HL-60 (cell line): ENCODE results near the gene UGDH.

Experiments
- CTCF ChIP-seq: IDR thresholded peaks from one replicate; pipeline ENCODE4 v1.5.1; 2011; ENCODE audit warnings: low read length, control low read depth, inconsistent platforms; ENCODE audit not compliant: insufficient read depth
- GABPA ChIP-seq: IDR thresholded peaks from 2 replicates; pipeline ENCODE4 v1.6.1; 2012; ENCODE audit warnings: low read depth
- POLR2AphosphoS5 ChIP-seq: IDR thresholded peaks from 2 replicates; pipeline ENCODE4 v1.6.1; 2012; ENCODE audit warnings: low read depth
- REST ChIP-seq: IDR thresholded peaks from 2 replicates; pipeline ENCODE4 v1.6.1; 2012; ENCODE audit warnings: low read depth; ENCODE audit not compliant: insufficient replicate concordance
- SPI1 ChIP-seq: IDR thresholded peaks from 2 replicates; pipeline ENCODE4 v1.6.1; 2012; ENCODE audit warnings: low read depth, mild to moderate bottlenecking, borderline replicate concordance

- TF ChIP-seq CTCF (no peak), POLR2AphosphoS5 (no peak), REST (no peak), GABPA (no peak), SPI1 (no peak)
Observed at GRCh38 chr4:39571054-39571453, 43.8 kb upstream of the UGDH start.
